Hepatocyte (in vitro differentiated cells): ENCODE measurements around the gene HYCC2.

Source experiments
- CTCF ChIP-seq: fragments of 200-600 bp; sonication (generic); IDR thresholded peaks from 2 replicates; pipeline ENCODE4 v1.5.1; 2016; ENCODE audit warnings: antibody characterized with exemption, mild to moderate bottlenecking; ENCODE audit not compliant: poor library complexity
- EZH2 ChIP-seq: fragments of 200-600 bp; sonication (generic); IDR thresholded peaks from 2 replicates; pipeline ENCODE4 v1.6.1; 2016; ENCODE audit warnings: antibody characterized with exemption, mild to moderate bottlenecking, borderline replicate concordance
- EZH2phosphoT487 ChIP-seq: fragments of 200-600 bp; sonication (generic); IDR thresholded peaks from one replicate; pipeline ENCODE4 v1.6.1; 2018; ENCODE audit warnings: antibody characterized with exemption, mild to moderate bottlenecking, low read depth, moderate library complexity; ENCODE audit not compliant: unreplicated experiment, severe bottlenecking

- no peak for TF ChIP-seq CTCF
- TF ChIP-seq EZH2: no peak
- no peak for TF ChIP-seq EZH2phosphoT487
Observed at GRCh38 chr2:201116115-201116958, 44.9 kb upstream of the HYCC2 start, which contains the start of gene CFLAR.
